ENCODE results near the gene OR8G1. TPM values are rescaled to one million over a fixed set of nuclear protein-coding genes. Genes with fewer than 3 reads are reported as not detected.
A peak's percentile ranks its signal among the peaks of the same experiment; 100 is the strongest.

The OR8G1 gene
- not detected in 3 replicates for total RNA-seq
- long read RNA-seq = 0 reads

- Mint-ChIP-seq H3K27ac (ENCODE audit: unreplicated experiment) (no peak within 1 kb of the TSS), H3K27me3 (ENCODE audit: low read depth) (peaks cover 10% of the 10 kb centered on the region), H3K9me3 (ENCODE audit: low read depth) (no peaks in the 10 kb centered on the region), H3K4me1 (ENCODE audit: low read depth) (no peaks in the 10 kb centered on the region), H3K4me3 (ENCODE audit: unreplicated experiment) (no peak within 1 kb of the TSS), H3K36me3 (ENCODE audit: low read depth) (no peaks in the 10 kb centered on the region)
- TF ChIP-seq CTCF (IDR thresholded peaks at IDR 0.05) = no peak
- DNase-seq (ENCODE audit: low spot score) = no peak
These were observed at the start of gene OR8G1 for GRCh38 chr11:124240621-124241397. TSS of gene OR8G1 (plus strand) at chr11:124241095. CDS start at chr11:124249676, 8,581 bp downstream.

GRCh38 chr11:124193221-124194010 lies 47.5 kb upstream of the OR8G1 start:
- no peaks in the 10 kb centered on the region for H3K4me1 Mint-ChIP-seq (ENCODE audit: low read depth)
- H3K27me3 Mint-ChIP-seq (ENCODE audit: low read depth) = peaks cover 30% of the 10 kb centered on the region
- DNase-seq (ENCODE audit: low spot score) = no peak

GRCh38 chr11:124194293-124195188 lies 46.4 kb upstream of the OR8G1 start:
- no peak for TF ChIP-seq CTCF (IDR thresholded peaks at IDR 0.05)
- Mint-ChIP-seq H3K9me3 (ENCODE audit: low read depth) (no peaks in the 10 kb centered on the region), H3K4me3 (ENCODE audit: unreplicated experiment) (no peak overlapping the region), H3K27ac (ENCODE audit: unreplicated experiment) (no peak overlapping the region), H3K36me3 (ENCODE audit: low read depth) (no peaks in the 10 kb centered on the region), H3K4me1 (ENCODE audit: low read depth) (no peaks in the 10 kb centered on the region), H3K27me3 (ENCODE audit: low read depth) (peaks cover 25% of the 10 kb centered on the region)
- DNase-seq (ENCODE audit: low spot score) = no peak

More at GRCh38 chr11:124193221-124194010, 47.5 kb upstream of the OR8G1 start:
- Mint-ChIP-seq H3K4me3 (ENCODE audit: unreplicated experiment) (no peak overlapping the region), H3K9me3 (ENCODE audit: low read depth) (no peaks in the 10 kb centered on the region), H3K36me3 (ENCODE audit: low read depth) (no peaks in the 10 kb centered on the region), H3K27ac (ENCODE audit: unreplicated experiment) (no peak overlapping the region)
- no peak for TF ChIP-seq CTCF (IDR thresholded peaks at IDR 0.05)

GRCh38 chr11:124195189-124195734 lies 45.6 kb upstream of the OR8G1 start:
- H3K4me3 Mint-ChIP-seq (ENCODE audit: unreplicated experiment) = no peak overlapping the region
- peak; percentile 80 for TF ChIP-seq CTCF (IDR thresholded peaks at IDR 0.05)
- H3K27me3 Mint-ChIP-seq (ENCODE audit: low read depth) = peaks cover 20% of the 10 kb centered on the region
- H3K9me3 Mint-ChIP-seq (ENCODE audit: low read depth) = no peaks in the 10 kb centered on the region
- H3K27ac Mint-ChIP-seq (ENCODE audit: unreplicated experiment) = no peak overlapping the region
- H3K36me3 Mint-ChIP-seq (ENCODE audit: low read depth) = no peaks in the 10 kb centered on the region
- H3K4me1 Mint-ChIP-seq (ENCODE audit: low read depth) = no peaks in the 10 kb centered on the region
- DNase-seq (ENCODE audit: low spot score) = no peak

Data from chondrocyte (in vitro differentiated cells).